HepG2 (cell line): Measurements from ENCODE around the gene ING1. TPM values are rescaled to one million over a fixed set of nuclear protein-coding genes. Genes with fewer than 3 reads are reported as not detected.

Source experiments
- AKAP8 ChIP-seq: sonication (generic); formaldehyde crosslinking; IDR thresholded peaks from 2 replicates; pipeline ENCODE4 v1.5.1; 2020; ENCODE audit warnings: mild to moderate bottlenecking, missing genetic modification reagents
- ARID4A ChIP-seq: sonication (generic); formaldehyde crosslinking; IDR thresholded peaks from 2 replicates; pipeline ENCODE4 v1.5.0; 2020; ENCODE audit warnings: mild to moderate bottlenecking, missing genetic modification reagents, borderline replicate concordance
- CCAR2 ChIP-seq: fragments of 200-400 bp; formaldehyde crosslinking; optimal IDR thresholded peaks from 2 replicates; pipeline ENCODE3; 2018; ENCODE audit warnings: low read depth, mild to moderate bottlenecking, low read length, moderate library complexity
- FOSL1 ChIP-seq: sonication (generic); formaldehyde crosslinking; IDR thresholded peaks from 2 replicates; pipeline ENCODE4 v1.9.0; 2021; ENCODE audit warnings: missing genetic modification reagents, borderline replicate concordance
- FOXK1 ChIP-seq: sonication (generic); formaldehyde crosslinking; IDR thresholded peaks from 2 replicates; pipeline ENCODE4 v1.4.0; 2020; ENCODE audit warnings: low read depth, missing genetic modification reagents, borderline replicate concordance
- GPN1 ChIP-seq: sonication (generic); formaldehyde crosslinking; IDR thresholded peaks from 2 replicates; pipeline ENCODE4 v1.5.1; 2020; ENCODE audit warnings: missing genetic modification reagents, borderline replicate concordance
- REPIN1 ChIP-seq: sonication (generic); formaldehyde crosslinking; IDR thresholded peaks from 2 replicates; pipeline ENCODE4 v1.8.0; 2022; ENCODE audit warnings: missing genetic modification reagents, low read depth, mild to moderate bottlenecking, borderline replicate concordance
- TARDBP ChIP-seq: sonication (generic); formaldehyde crosslinking; IDR thresholded peaks from 2 replicates; pipeline ENCODE4 v1.8.0; 2022; ENCODE audit warnings: mild to moderate bottlenecking, missing genetic modification reagents
- ZBTB38 ChIP-seq: sonication (generic); formaldehyde crosslinking; IDR thresholded peaks from 2 replicates; pipeline ENCODE4 v1.5.1; 2020; ENCODE audit warnings: mild to moderate bottlenecking, missing genetic modification reagents
- ZNF296 ChIP-seq: sonication (generic); formaldehyde crosslinking; conservative IDR thresholded peaks from 2 replicates; pipeline ENCODE4 v1.5.0; 2020; ENCODE audit warnings: mild to moderate bottlenecking, missing genetic modification reagents
- ZNF33A ChIP-seq: sonication (generic); formaldehyde crosslinking; IDR thresholded peaks from 2 replicates; pipeline ENCODE4 v1.5.1; 2020; ENCODE audit warnings: missing genetic modification reagents, mild to moderate bottlenecking, moderate library complexity, borderline replicate concordance
- ZNF362 ChIP-seq: sonication (generic); formaldehyde crosslinking; IDR thresholded peaks from 2 replicates; pipeline ENCODE4 v1.4.0; 2020; ENCODE audit warnings: missing genetic modification reagents, mild to moderate bottlenecking, borderline replicate concordance
- ZNF431 ChIP-seq: sonication (generic); formaldehyde crosslinking; IDR thresholded peaks from 2 replicates; pipeline ENCODE4 v1.9.0; 2022; ENCODE audit warnings: missing genetic modification reagents, low read depth, mild to moderate bottlenecking, borderline replicate concordance
- ZNF644 ChIP-seq: IDR thresholded peaks from 2 replicates; pipeline ENCODE4 v1.6.1; 2016; ENCODE audit warnings: low read depth
- polyA plus RNA-seq, 8 experiments: library from polyadenylated mRNA; depleted of rRNA in 3 of 8; stranded (reverse) in 7 of 8; unstranded in 1 of 8; fragments of >200 nt; fragmentation: Illumina TruSeq in 4 of 8; extraction: Trizol in 4 of 8; gene quantifications; 2 replicates each; pipeline versions ENCODE4 v1.2.1 to v1.2.3, GENCODE V29; 2011 to 2016; ENCODE audit warnings: low read depth in 4 of 8, missing spikeins in 1 of 8, mixed read lengths in 1 of 8; ENCODE audit not compliant: insufficient read depth in 1 of 8
- total RNA-seq, 5 experiments: library from RNA; depleted of rRNA; stranded (reverse); fragments of >200 nt; fragmentation: Illumina TruSeq; extraction: Trizol; gene quantifications; 2 replicates each; pipeline ENCODE4 v1.2.3, GENCODE V29; 2016; ENCODE audit warnings: low read depth in 1 of 5
- TF ChIP-seq, protein P1 (sequence below): sonication (generic); formaldehyde crosslinking; IDR thresholded peaks from 2 replicates; pipeline ENCODE4 v1.4.0; 2020; ENCODE audit warnings: missing genetic modification reagents
- TF ChIP-seq, protein P2 (sequence below): IDR thresholded peaks from 2 replicates; pipeline ENCODE4 v1.6.1; 2016; ENCODE audit warnings: low read depth, control low read depth
- TF ChIP-seq, protein P3 (sequence below): sonication (generic); formaldehyde crosslinking; IDR thresholded peaks from 2 replicates; pipeline ENCODE4 v1.5.0; 2020; ENCODE audit warnings: mild to moderate bottlenecking, missing genetic modification reagents, moderate library complexity

ING1 gene
- total and polyA plus RNA-seq, 2 of the 13 experiments (the other 11 are each of a cell fraction or from before 2014, with no cell fraction given), result 8.1 to 16.1 TPM

DNA sequence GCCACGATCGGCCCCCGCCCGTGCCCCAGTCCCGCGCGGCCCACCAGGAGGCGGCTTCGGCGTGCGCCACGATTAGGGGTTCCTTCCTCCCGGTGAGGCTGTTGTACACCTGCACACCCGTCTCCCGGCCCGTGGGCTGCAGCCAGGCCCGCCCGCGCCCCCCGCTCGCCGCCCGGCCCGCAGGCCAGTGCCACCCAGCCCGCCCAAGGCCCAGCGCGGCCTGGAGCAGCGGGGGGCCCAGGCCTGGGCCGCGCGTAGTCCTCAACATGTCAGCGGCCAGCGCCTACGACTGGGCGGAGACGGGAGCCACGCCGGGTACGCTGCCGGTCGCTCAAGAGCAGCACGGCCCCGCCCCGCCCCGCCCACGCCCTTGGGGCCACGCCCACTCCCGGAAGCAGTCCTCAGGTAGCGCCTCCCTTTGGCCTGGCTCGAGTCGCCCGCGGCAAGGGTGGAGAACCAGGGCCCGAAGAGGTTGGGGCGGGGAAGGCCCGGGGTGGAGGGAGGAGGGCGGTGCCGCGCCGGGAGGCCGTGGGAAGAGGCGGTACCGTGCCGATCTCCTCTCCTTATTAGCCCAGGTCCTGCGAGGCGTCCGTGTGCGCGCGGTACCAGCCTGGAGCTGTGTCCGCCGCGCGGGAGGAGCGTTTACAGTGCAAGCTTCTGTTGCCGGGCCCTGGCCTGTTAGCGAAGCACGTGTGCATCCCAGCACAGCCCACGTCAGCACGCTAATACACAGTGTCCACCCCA is 7.5 kb upstream of the ING1 start, which contains the start of gene CARS2 (continued):
- TF ChIP-seq TARDBP (CRISPR knock-in tag), result peak; percentile 35; the same call in 1 of the 2 replicates
- TF ChIP-seq FOSL1 (CRISPR knock-in tag), result no peak
- no peak for TF ChIP-seq GPN1 (CRISPR knock-in tag)
- no peak for TF ChIP-seq ZNF644
- 0 out of 2 replicates have a peak, but pooled peaks have one; percentile 50 for TF ChIP-seq ZBTB38 (CRISPR knock-in tag)
- TF ChIP-seq, protein P1, sequence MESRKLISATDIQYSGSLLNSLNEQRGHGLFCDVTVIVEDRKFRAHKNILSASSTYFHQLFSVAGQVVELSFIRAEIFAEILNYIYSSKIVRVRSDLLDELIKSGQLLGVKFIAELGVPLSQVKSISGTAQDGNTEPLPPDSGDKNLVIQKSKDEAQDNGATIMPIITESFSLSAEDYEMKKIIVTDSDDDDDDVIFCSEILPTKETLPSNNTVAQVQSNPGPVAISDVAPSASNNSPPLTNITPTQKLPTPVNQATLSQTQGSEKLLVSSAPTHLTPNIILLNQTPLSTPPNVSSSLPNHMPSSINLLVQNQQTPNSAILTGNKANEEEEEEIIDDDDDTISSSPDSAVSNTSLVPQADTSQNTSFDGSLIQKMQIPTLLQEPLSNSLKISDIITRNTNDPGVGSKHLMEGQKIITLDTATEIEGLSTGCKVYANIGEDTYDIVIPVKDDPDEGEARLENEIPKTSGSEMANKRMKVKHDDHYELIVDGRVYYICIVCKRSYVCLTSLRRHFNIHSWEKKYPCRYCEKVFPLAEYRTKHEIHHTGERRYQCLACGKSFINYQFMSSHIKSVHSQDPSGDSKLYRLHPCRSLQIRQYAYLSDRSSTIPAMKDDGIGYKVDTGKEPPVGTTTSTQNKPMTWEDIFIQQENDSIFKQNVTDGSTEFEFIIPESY, result no peak
- TF ChIP-seq ZNF296 (CRISPR knock-in tag), result no peak
- TF ChIP-seq, protein P2, sequence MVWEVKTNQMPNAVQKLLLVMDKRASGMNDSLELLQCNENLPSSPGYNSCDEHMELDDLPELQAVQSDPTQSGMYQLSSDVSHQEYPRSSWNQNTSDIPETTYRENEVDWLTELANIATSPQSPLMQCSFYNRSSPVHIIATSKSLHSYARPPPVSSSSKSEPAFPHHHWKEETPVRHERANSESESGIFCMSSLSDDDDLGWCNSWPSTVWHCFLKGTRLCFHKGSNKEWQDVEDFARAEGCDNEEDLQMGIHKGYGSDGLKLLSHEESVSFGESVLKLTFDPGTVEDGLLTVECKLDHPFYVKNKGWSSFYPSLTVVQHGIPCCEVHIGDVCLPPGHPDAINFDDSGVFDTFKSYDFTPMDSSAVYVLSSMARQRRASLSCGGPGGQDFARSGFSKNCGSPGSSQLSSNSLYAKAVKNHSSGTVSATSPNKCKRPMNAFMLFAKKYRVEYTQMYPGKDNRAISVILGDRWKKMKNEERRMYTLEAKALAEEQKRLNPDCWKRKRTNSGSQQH (CRISPR knock-in tag), result peak; percentile 48; the same call in 1 of the 2 replicates
- TF ChIP-seq ZNF431, result peak; percentile 60; the same call in 1 of the 2 replicates
- TF ChIP-seq, protein P3, sequence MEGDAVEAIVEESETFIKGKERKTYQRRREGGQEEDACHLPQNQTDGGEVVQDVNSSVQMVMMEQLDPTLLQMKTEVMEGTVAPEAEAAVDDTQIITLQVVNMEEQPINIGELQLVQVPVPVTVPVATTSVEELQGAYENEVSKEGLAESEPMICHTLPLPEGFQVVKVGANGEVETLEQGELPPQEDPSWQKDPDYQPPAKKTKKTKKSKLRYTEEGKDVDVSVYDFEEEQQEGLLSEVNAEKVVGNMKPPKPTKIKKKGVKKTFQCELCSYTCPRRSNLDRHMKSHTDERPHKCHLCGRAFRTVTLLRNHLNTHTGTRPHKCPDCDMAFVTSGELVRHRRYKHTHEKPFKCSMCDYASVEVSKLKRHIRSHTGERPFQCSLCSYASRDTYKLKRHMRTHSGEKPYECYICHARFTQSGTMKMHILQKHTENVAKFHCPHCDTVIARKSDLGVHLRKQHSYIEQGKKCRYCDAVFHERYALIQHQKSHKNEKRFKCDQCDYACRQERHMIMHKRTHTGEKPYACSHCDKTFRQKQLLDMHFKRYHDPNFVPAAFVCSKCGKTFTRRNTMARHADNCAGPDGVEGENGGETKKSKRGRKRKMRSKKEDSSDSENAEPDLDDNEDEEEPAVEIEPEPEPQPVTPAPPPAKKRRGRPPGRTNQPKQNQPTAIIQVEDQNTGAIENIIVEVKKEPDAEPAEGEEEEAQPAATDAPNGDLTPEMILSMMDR (CRISPR knock-in tag), result peak; percentile 61
- TF ChIP-seq ARID4A (CRISPR knock-in tag), result peak; percentile 89; the same call in 1 of the 2 replicates
- 0 out of 2 replicates have a peak, but pooled peaks have one; percentile 30 for TF ChIP-seq FOXK1 (CRISPR knock-in tag)
- TF ChIP-seq ZNF362 (CRISPR knock-in tag), result no peak
- TF ChIP-seq REPIN1 (CRISPR knock-in tag), result no peak
- TF ChIP-seq CCAR2, result no peak
- TF ChIP-seq AKAP8 (CRISPR knock-in tag), result 0 out of 2 replicates have a peak, but pooled peaks have one; percentile 42
- no peak for TF ChIP-seq ZNF33A (CRISPR knock-in tag)
